ENCODE results near the gene KNDC1. TPM values are rescaled to one million over a fixed set of nuclear protein-coding genes. Genes with fewer than 3 reads are reported as not detected.

Gene KNDC1
- polyA plus RNA-seq, 1 donor from 2014 or later, result 4.3 TPM

GRCh38 chr10:133131053-133131452 is 29.0 kb upstream of the KNDC1 start:
- Histone ChIP-seq H3K27ac (ENCODE audit: low read length) (no peak overlapping the region), H3K9me2 (ENCODE audit: insufficient read depth, low read length) (no peaks in the 10 kb centered on the region), H2AFZ (ENCODE audit: low read depth, low read length) (no peak overlapping the region), H3K9ac (ENCODE audit: low read length) (no peak overlapping the region), H3K4me3 (ENCODE audit: low read length) (no peak overlapping the region), H3F3A (ENCODE audit: insufficient read depth, low read length, poor library complexity, severe bottlenecking) (no peaks in the 10 kb centered on the region), H3K27me3 (ENCODE audit: insufficient read depth, low read depth, low read length) (no peaks in the 10 kb centered on the region), H3K4me2 (ENCODE audit: low read length) (no peak overlapping the region), H3K9me3 (ENCODE audit: low read length) (no peaks in the 10 kb centered on the region), H4K20me1 (ENCODE audit: insufficient read depth) (no peaks in the 10 kb centered on the region), H3K36me3 (ENCODE audit: insufficient read depth, low read length) (peaks cover 3% of the 10 kb centered on the region), H3K79me2 (replicated peaks; ENCODE audit: insufficient read depth, low read length) (no peaks in the 10 kb centered on the region)
- TF ChIP-seq EP300 (conservative IDR thresholded peaks at IDR 0.05; ENCODE audit: poor library complexity, severe bottlenecking) (no peak), CTCF (IDR thresholded peaks at IDR 0.05; ENCODE audit: poor library complexity, severe bottlenecking) (no peak), EZH2 (IDR thresholded peaks at IDR 0.05; ENCODE audit: borderline replicate concordance, insufficient read depth, low read length, poor library complexity, severe bottlenecking) (no peak), RAD21 (conservative IDR thresholded peaks at IDR 0.05) (no peak), POLR2AphosphoS5 (IDR thresholded peaks at IDR 0.05) (no peak), SMC3 (conservative IDR thresholded peaks at IDR 0.05; ENCODE audit: poor library complexity) (no peak), TAF1 (IDR thresholded peaks at IDR 0.05; ENCODE audit: low read depth) (no peak), MXI1 (conservative IDR thresholded peaks at IDR 0.05; ENCODE audit: poor library complexity, severe bottlenecking) (no peak)
- TF ChIP-seq, protein P1, sequence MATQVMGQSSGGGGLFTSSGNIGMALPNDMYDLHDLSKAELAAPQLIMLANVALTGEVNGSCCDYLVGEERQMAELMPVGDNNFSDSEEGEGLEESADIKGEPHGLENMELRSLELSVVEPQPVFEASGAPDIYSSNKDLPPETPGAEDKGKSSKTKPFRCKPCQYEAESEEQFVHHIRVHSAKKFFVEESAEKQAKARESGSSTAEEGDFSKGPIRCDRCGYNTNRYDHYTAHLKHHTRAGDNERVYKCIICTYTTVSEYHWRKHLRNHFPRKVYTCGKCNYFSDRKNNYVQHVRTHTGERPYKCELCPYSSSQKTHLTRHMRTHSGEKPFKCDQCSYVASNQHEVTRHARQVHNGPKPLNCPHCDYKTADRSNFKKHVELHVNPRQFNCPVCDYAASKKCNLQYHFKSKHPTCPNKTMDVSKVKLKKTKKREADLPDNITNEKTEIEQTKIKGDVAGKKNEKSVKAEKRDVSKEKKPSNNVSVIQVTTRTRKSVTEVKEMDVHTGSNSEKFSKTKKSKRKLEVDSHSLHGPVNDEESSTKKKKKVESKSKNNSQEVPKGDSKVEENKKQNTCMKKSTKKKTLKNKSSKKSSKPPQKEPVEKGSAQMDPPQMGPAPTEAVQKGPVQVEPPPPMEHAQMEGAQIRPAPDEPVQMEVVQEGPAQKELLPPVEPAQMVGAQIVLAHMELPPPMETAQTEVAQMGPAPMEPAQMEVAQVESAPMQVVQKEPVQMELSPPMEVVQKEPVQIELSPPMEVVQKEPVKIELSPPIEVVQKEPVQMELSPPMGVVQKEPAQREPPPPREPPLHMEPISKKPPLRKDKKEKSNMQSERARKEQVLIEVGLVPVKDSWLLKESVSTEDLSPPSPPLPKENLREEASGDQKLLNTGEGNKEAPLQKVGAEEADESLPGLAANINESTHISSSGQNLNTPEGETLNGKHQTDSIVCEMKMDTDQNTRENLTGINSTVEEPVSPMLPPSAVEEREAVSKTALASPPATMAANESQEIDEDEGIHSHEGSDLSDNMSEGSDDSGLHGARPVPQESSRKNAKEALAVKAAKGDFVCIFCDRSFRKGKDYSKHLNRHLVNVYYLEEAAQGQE (IDR thresholded peaks at IDR 0.05; ENCODE audit: borderline replicate concordance), result no peak

- H2AFZ ChIP-seq (ENCODE audit: low read depth, low read length), result no peak overlapping the region
- H3K79me2 ChIP-seq (replicated peaks; ENCODE audit: insufficient read depth, low read length), result no peaks in the 10 kb centered on the region
- no peaks in the 10 kb centered on the region for H3K9me3 ChIP-seq (ENCODE audit: low read length)
- H3K4me3 ChIP-seq (ENCODE audit: low read length), result no peak overlapping the region
- H3K9me2 ChIP-seq (ENCODE audit: insufficient read depth, low read length), result no peaks in the 10 kb centered on the region
- no peaks in the 10 kb centered on the region for H3F3A ChIP-seq (ENCODE audit: insufficient read depth, low read length, poor library complexity, severe bottlenecking)
- no peaks in the 10 kb centered on the region for H4K20me1 ChIP-seq (ENCODE audit: insufficient read depth)
- H3K9ac ChIP-seq (ENCODE audit: low read length), result no peak overlapping the region
- H3K4me2 ChIP-seq (ENCODE audit: low read length), result no peak overlapping the region
- no peak overlapping the region for H3K27ac ChIP-seq (ENCODE audit: low read length)
- no peaks in the 10 kb centered on the region for H3K27me3 ChIP-seq (ENCODE audit: insufficient read depth, low read depth, low read length)
- TF ChIP-seq EP300 (conservative IDR thresholded peaks at IDR 0.05; ENCODE audit: poor library complexity, severe bottlenecking) (no peak), SMC3 (conservative IDR thresholded peaks at IDR 0.05; ENCODE audit: poor library complexity) (no peak), MXI1 (conservative IDR thresholded peaks at IDR 0.05; ENCODE audit: poor library complexity, severe bottlenecking) (no peak), TAF1 (IDR thresholded peaks at IDR 0.05; ENCODE audit: low read depth) (no peak), POLR2AphosphoS5 (IDR thresholded peaks at IDR 0.05) (no peak), RAD21 (conservative IDR thresholded peaks at IDR 0.05) (no peak), CTCF (IDR thresholded peaks at IDR 0.05; ENCODE audit: poor library complexity, severe bottlenecking) (no peak), EZH2 (IDR thresholded peaks at IDR 0.05; ENCODE audit: borderline replicate concordance, insufficient read depth, low read length, poor library complexity, severe bottlenecking) (no peak)
- TF ChIP-seq, protein P1 (IDR thresholded peaks at IDR 0.05; ENCODE audit: borderline replicate concordance), result no peak
- H3K36me3 ChIP-seq (ENCODE audit: insufficient read depth, low read length), result peaks cover 3% of the 10 kb centered on the region
Measured at GRCh38 chr10:133131734-133132472, 28.1 kb upstream of the KNDC1 start.
